Mesenchymal stem cell (in vitro differentiated cells and primary cell): ENCODE measurements around the gene CKMT2. TPM values are rescaled to one million over a fixed set of nuclear protein-coding genes. Genes with fewer than 3 reads are reported as not detected.

ENCODE experiments used
- DNase-seq: peaks from one replicate; pipeline ENCODE4 v3.0.0-alpha.2; 2013
- H2AFZ ChIP-seq: one replicate; pipeline ENCODE4 v1.6.1; 2013; ENCODE audit warnings: low read depth, mild to moderate bottlenecking, control low read depth, inconsistent platforms, low read length, moderate library complexity
- H2AK5ac ChIP-seq: 2 replicates; pipeline ENCODE4 v1.6.1; 2013; ENCODE audit warnings: low read length, moderate library complexity, mild to moderate bottlenecking, inconsistent platforms; ENCODE audit not compliant: severe bottlenecking
- H2BK120ac ChIP-seq: one replicate; pipeline ENCODE4 v1.6.1; 2013; ENCODE audit warnings: low read depth, mild to moderate bottlenecking, inconsistent platforms, low read length, moderate library complexity
- H2BK12ac ChIP-seq, 2 experiments: one replicate each; pipeline ENCODE4 v1.6.1; 2013; ENCODE audit warnings: inconsistent platforms in 2 of 2, low read length in 2 of 2, mild to moderate bottlenecking in 2 of 2, moderate library complexity in 2 of 2, control low read depth in 1 of 2
- H2BK15ac ChIP-seq: one replicate; pipeline ENCODE4 v1.6.1; 2013; ENCODE audit warnings: mild to moderate bottlenecking, low read depth, inconsistent platforms; ENCODE audit not compliant: poor library complexity, severe bottlenecking
- H2BK5ac ChIP-seq: 2 replicates; pipeline ENCODE4 v1.6.1; 2013; ENCODE audit warnings: low read depth, mild to moderate bottlenecking, low read length, control low read depth, inconsistent platforms; ENCODE audit not compliant: poor library complexity, severe bottlenecking
- H3K14ac ChIP-seq, 2 experiments: one replicate each; pipeline ENCODE4 v1.6.1; 2013; ENCODE audit warnings: inconsistent platforms in 2 of 2, low read length in 2 of 2, control low read depth in 1 of 2, mild to moderate bottlenecking in 1 of 2, moderate library complexity in 1 of 2
- H3K18ac ChIP-seq, 2 experiments: one replicate each; pipeline ENCODE4 v1.6.1; 2013; ENCODE audit warnings: inconsistent platforms in 2 of 2, low read length in 2 of 2, control low read depth in 1 of 2, low read depth in 1 of 2, mild to moderate bottlenecking in 1 of 2
- H3K23ac ChIP-seq, 2 experiments: one replicate each; pipeline ENCODE4 v1.6.1; 2013; ENCODE audit warnings: inconsistent platforms in 2 of 2, low read length in 2 of 2, mild to moderate bottlenecking in 2 of 2, moderate library complexity in 2 of 2, control low read depth in 1 of 2
- H3K27ac ChIP-seq: 2 replicates; pipeline ENCODE4 v1.5.1; 2013; ENCODE audit warnings: mild to moderate bottlenecking, moderate library complexity, low read length, control low read depth, inconsistent platforms; ENCODE audit not compliant: poor library complexity, severe bottlenecking
- H3K27me3 ChIP-seq, 2 experiments: 2 replicates each; pipeline versions ENCODE4 v1.6.1 to v1.7.0; 2013; ENCODE audit warnings: low read length in 2 of 2, mild to moderate bottlenecking in 2 of 2, moderate library complexity in 2 of 2, control low read depth in 1 of 2, inconsistent platforms in 1 of 2; ENCODE audit not compliant: control insufficient read depth in 1 of 2, insufficient read depth in 1 of 2
- H3K36me3 ChIP-seq, 2 experiments: 2 replicates each; pipeline versions ENCODE4 v1.6.1 to v1.7.0; 2013; ENCODE audit warnings: low read length in 2 of 2, control low read depth in 1 of 2, inconsistent platforms in 1 of 2, low read depth in 1 of 2, mild to moderate bottlenecking in 1 of 2; ENCODE audit not compliant: insufficient read depth in 2 of 2, control insufficient read depth in 1 of 2
- H3K4ac ChIP-seq, 2 experiments: one replicate each; pipeline ENCODE4 v1.6.1; 2013; ENCODE audit warnings: inconsistent platforms in 2 of 2, low read length in 2 of 2, mild to moderate bottlenecking in 2 of 2, moderate library complexity in 2 of 2, control low read depth in 1 of 2, low read depth in 1 of 2
- H3K4me1 ChIP-seq: 2 replicates; pipeline ENCODE4 v1.6.1; 2013; ENCODE audit warnings: low read depth, low read length, control low read depth; ENCODE audit not compliant: control insufficient read depth, insufficient read depth
- H3K4me2 ChIP-seq: 2 replicates; pipeline ENCODE4 v1.6.1; 2013; ENCODE audit warnings: low read length, mild to moderate bottlenecking, inconsistent platforms; ENCODE audit not compliant: poor library complexity, severe bottlenecking
- H3K4me3 ChIP-seq, 2 experiments: 2 replicates each; pipeline versions ENCODE4 v1.5.1 to v1.7.0; 2013; ENCODE audit warnings: low read length in 2 of 2, mild to moderate bottlenecking in 2 of 2, control low read depth in 1 of 2, low read depth in 1 of 2; ENCODE audit not compliant: insufficient read depth in 1 of 2
- H3K79me1 ChIP-seq: replicated peaks from 2 replicates; pipeline ENCODE4 v1.6.1; 2013; ENCODE audit warnings: mild to moderate bottlenecking, control low read depth, low read length, inconsistent platforms; ENCODE audit not compliant: poor library complexity, severe bottlenecking
- H3K9ac ChIP-seq: 2 replicates; pipeline ENCODE4 v1.7.0; 2013; ENCODE audit warnings: mild to moderate bottlenecking, low read length, moderate library complexity
- H3K9me3 ChIP-seq: 2 replicates; pipeline ENCODE4 v1.7.0; 2013; ENCODE audit warnings: mild to moderate bottlenecking, low read length; ENCODE audit not compliant: control insufficient read depth
- H4K8ac ChIP-seq: one replicate; pipeline ENCODE4 v1.6.1; 2013; ENCODE audit warnings: inconsistent platforms, mild to moderate bottlenecking, low read length, moderate library complexity
- H4K91ac ChIP-seq: one replicate; pipeline ENCODE4 v1.6.1; 2013; ENCODE audit warnings: mild to moderate bottlenecking, low read length, inconsistent platforms
- WGBS: methylation state at CpG from one replicate; pipeline ENCODE4 v1.1.7; 2013; ENCODE audit warnings: mixed read lengths; 5-methylcytosine and 5-hydroxymethylcytosine counted together
- polyA plus RNA-seq, 2 experiments: library from polyadenylated mRNA; stranded (reverse); fragments of 200-250 nt; gene quantifications; one replicate each; pipeline ENCODE4 v1.2.3, GENCODE V29; 2013

Gene CKMT2
- 0.19 TPM for polyA plus RNA-seq (2013, experiment 1 of 2)
- 0.19 TPM for polyA plus RNA-seq (2013, experiment 2 of 2)

DNA sequence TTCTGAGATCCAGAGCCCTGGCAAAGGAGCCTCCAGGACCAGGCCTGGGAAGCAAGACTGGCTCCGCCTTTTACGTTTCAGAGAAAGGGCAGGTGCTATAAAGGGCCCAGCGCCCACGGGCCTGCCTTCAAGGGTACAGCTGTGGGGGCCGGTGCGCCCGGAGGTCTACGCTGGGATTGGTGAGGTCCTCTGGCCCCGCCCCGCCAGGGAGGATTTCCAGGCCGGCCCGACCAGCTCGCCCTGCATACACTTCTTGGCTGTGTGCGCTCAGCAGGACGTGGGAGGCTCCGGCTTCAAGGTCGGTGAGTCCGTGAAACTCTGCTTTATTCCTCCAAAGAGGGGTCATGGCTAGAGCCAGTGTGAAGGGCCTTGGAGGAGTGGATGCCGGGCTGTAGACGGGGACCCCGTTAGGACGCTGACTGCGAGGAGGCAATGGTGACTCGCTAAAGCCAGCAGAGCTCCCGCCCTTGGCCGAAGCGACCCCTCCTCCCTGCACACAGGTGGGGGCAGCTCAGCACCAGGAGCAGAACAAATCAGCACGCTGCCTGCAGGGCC is at the start of gene CKMT2:
TSS of gene CKMT2 (plus strand) at position 243 of the 555 bp plus-strand sequence. CDS start 17,811 bp downstream, outside the sequence.
- Histone ChIP-seq H3K4me2 (peak within 1 kb of the TSS; percentile 55), H3K23ac (no peak within 1 kb of the TSS), H3K14ac (no peak within 1 kb of the TSS), H3K9me3 (no peaks in the 10 kb centered on the region), H2BK5ac (no peak within 1 kb of the TSS), H2AK5ac (no peak within 1 kb of the TSS), H3K18ac (peak within 1 kb of the TSS in 1 of 2 experiments; percentile 1), H2BK120ac (no peak within 1 kb of the TSS), H3K9ac (peak within 1 kb of the TSS; percentile 81), H4K91ac (no peak within 1 kb of the TSS), H4K8ac (peak within 1 kb of the TSS; percentile 41), H3K27ac (no peak within 1 kb of the TSS), H3K27me3 (no peaks in the 10 kb centered on the region), H2BK15ac (no peak within 1 kb of the TSS), H3K36me3 (peaks cover 0 to 4% of the 10 kb centered on the region in 2 experiments), H3K4me3 (peak within 1 kb of the TSS; percentile 29 to 72), H3K4ac (no peak within 1 kb of the TSS), H3K4me1 (peaks cover 5% of the 10 kb centered on the region), H3K79me1 (no peaks in the 10 kb centered on the region), H2AFZ (peak within 1 kb of the TSS; percentile 3), H2BK12ac (no peak within 1 kb of the TSS)
- 21% methylated on average over 27 of the region's 28 CpGs for WGBS
- peak; percentile 49 for DNase-seq

DNA sequence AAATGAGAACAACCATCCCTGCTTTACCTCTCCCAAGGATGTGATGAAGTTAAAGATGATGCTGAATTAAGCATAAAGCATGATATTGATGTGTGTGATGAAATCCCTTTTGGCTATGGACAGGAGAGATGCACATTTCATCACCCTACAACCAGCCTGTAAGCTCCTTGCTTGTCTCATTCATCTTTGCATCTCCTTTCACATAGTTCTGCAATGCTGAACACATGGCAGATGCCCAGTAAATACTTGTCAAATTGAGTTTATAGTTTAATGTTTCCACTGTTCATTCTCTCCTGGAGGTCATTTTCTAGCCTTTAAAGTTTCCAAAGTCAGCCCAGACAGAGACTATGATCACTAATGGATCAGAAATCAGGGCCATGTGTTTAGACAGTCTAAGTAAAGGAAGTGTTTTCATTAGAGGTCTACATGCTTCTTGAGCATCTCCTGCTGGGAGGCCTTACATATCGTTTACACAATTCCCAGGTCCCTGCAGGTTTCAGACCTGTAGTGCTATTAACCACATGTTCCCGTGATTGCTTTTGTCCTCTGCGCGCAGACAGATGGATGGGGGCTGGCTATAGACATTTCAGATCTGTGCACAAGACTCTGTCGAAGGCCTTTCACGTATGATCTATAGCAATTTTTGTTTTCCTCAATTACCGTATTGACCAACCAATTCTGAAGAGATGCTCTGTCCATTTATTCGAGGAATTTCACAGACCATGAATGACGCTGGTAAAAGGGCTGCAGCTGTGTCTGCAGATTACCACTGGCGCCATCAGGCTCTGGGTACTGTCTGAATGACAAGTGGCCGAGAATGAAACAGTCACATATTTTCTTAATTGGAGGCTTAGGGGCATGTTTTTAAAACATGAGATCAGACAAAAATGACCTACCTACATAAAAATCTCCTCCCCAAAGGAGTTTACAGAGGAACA is 49.0 kb upstream of the CKMT2 start:
- Histone ChIP-seq H3K4me3 (no peak overlapping the region), H2BK12ac (no peak overlapping the region), H2BK15ac (no peak overlapping the region), H2AFZ (no peak overlapping the region), H3K27me3 (peaks cover 0 to 3% of the 10 kb centered on the region in 2 experiments), H3K9me3 (no peaks in the 10 kb centered on the region), H4K8ac (no peak overlapping the region), H3K4me2 (no peak overlapping the region), H3K9ac (no peak overlapping the region), H3K4ac (no peak overlapping the region), H3K23ac (no peak overlapping the region), H3K18ac (no peak overlapping the region), H3K14ac (no peak overlapping the region), H2BK120ac (no peak overlapping the region), H3K4me1 (peaks cover 2% of the 10 kb centered on the region), H3K36me3 (no peaks in the 10 kb centered on the region), H2BK5ac (no peak overlapping the region), H3K27ac (no peak overlapping the region), H4K91ac (no peak overlapping the region), H2AK5ac (no peak overlapping the region), H3K79me1 (no peaks in the 10 kb centered on the region)
- DNase-seq: peak; percentile 10
- WGBS: 77% methylated on average over 10 of the region's 11 CpGs

DNA sequence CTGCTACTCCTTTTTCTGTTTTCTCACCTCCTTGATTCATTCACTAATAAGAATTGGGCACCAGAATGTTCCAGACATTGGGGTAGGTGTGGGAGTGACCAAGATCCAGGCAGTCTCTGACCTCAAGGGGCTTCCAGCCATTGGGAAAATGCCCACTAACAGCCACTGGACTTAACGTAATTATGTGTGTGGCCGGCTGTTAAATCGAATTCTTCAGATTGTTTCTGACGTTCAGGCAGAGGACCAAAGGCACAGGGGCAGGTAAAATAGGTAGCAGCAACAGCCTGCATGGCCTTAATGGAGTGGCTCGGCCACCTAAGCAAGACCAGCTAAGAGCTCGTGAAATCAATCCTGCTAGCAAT is 48.4 kb upstream of the CKMT2 start:
- Histone ChIP-seq H3K4ac (no peak overlapping the region), H3K23ac (no peak overlapping the region), H2BK120ac (no peak overlapping the region), H3K9ac (no peak overlapping the region), H4K8ac (no peak overlapping the region), H3K27me3 (peaks cover 0 to 3% of the 10 kb centered on the region in 2 experiments), H3K4me1 (peaks cover 3% of the 10 kb centered on the region), H3K4me2 (no peak overlapping the region), H2BK5ac (no peak overlapping the region), H3K18ac (no peak overlapping the region), H2BK12ac (no peak overlapping the region), H3K4me3 (no peak overlapping the region), H3K79me1 (no peaks in the 10 kb centered on the region), H3K9me3 (no peaks in the 10 kb centered on the region), H3K36me3 (no peaks in the 10 kb centered on the region), H3K14ac (no peak overlapping the region), H2BK15ac (no peak overlapping the region), H2AFZ (no peak overlapping the region), H4K91ac (no peak overlapping the region), H3K27ac (no peak overlapping the region), H2AK5ac (no peak overlapping the region)
- WGBS: 91% methylated on average over 6 of the region's 6 CpGs
- no peak for DNase-seq

DNA sequence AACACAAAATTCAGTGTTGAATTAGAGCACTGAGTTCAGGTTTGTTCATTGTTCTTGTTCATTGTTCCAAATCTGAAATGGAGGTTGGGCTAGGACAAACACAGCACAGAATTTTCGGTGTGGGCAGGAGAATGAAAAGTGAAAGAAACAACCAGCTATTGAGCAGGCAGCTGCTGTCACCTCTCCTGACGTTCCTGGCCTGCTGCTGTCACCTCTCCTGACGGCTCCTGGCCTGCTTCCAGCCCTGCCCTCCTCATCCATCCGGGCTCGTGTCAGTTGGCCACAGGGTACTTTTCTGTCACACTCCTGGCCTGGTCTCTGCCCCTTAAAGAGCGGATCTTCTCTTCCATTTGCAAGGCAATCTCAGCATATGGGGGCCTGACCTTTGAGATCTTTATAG is 45.2 kb upstream of the CKMT2 start:
- Histone ChIP-seq H3K27ac (no peak overlapping the region), H2BK12ac (no peak overlapping the region), H3K18ac (no peak overlapping the region), H3K9me3 (no peaks in the 10 kb centered on the region), H3K4ac (no peak overlapping the region), H4K91ac (no peak overlapping the region), H2BK15ac (no peak overlapping the region), H3K4me3 (no peak overlapping the region), H2BK120ac (no peak overlapping the region), H2AK5ac (no peak overlapping the region), H3K14ac (no peak overlapping the region), H3K27me3 (peaks cover 0 to 8% of the 10 kb centered on the region in 2 experiments), H3K9ac (no peak overlapping the region), H4K8ac (no peak overlapping the region), H3K79me1 (no peaks in the 10 kb centered on the region), H3K36me3 (no peaks in the 10 kb centered on the region), H3K23ac (no peak overlapping the region), H3K4me2 (no peak overlapping the region), H2BK5ac (no peak overlapping the region), H3K4me1 (peaks cover 3% of the 10 kb centered on the region), H2AFZ (no peak overlapping the region)
- WGBS: 77% methylated on average over 6 of the region's 6 CpGs
- no peak for DNase-seq
